NT2/D1 (cell line): ENCODE data around the gene SSMEM1.
"Not testable (repeated sequence)": the region's sequence is repeated elsewhere in the genome, so short reads cannot be mapped to it uniquely, and the experiment has no call there.

Experiments used
- DNase-seq: peaks from one replicate; pipeline ENCODE4 v3.0.0-alpha.2; 2011; ENCODE audit warnings: low read depth, low spot score
- H3K27me3 ChIP-seq: 2 replicates; pipeline ENCODE4 v1.6.0; 2011; ENCODE audit warnings: mild to moderate bottlenecking; ENCODE audit not compliant: insufficient read length, insufficient read depth
- H3K36me3 ChIP-seq: 2 replicates; pipeline ENCODE4 v1.6.1; 2011; ENCODE audit warnings: mild to moderate bottlenecking, low read length, mixed read lengths; ENCODE audit not compliant: insufficient read depth, insufficient read length
- H3K4me1 ChIP-seq: 2 replicates; pipeline ENCODE4 v1.5.1; 2011; ENCODE audit not compliant: insufficient read depth, insufficient read length
- H3K4me3 ChIP-seq: 2 replicates; pipeline ENCODE4 v1.5.1; 2011; ENCODE audit warnings: low read depth; ENCODE audit not compliant: insufficient read length
- H3K9ac ChIP-seq: 2 replicates; pipeline ENCODE4 v1.6.0; 2011; ENCODE audit warnings: low read depth; ENCODE audit not compliant: insufficient read length
- H3K9me3 ChIP-seq: 2 replicates; pipeline ENCODE4 v1.5.1; 2011; ENCODE audit warnings: mild to moderate bottlenecking, low read length; ENCODE audit not compliant: insufficient read depth
- SUZ12 ChIP-seq: IDR thresholded peaks from 2 replicates; pipeline ENCODE4 v1.6.1; 2011; ENCODE audit not compliant: insufficient read length, insufficient read depth; ENCODE audit errors: extremely low read depth
- YY1 ChIP-seq: IDR thresholded peaks from 2 replicates; pipeline ENCODE4 v1.6.1; 2011; ENCODE audit not compliant: insufficient read length, insufficient read depth
- ZNF274 ChIP-seq: IDR thresholded peaks from 2 replicates; pipeline ENCODE4 v1.6.1; 2011; ENCODE audit warnings: mild to moderate bottlenecking, low read depth, low read length

SSMEM1 gene

DNA sequence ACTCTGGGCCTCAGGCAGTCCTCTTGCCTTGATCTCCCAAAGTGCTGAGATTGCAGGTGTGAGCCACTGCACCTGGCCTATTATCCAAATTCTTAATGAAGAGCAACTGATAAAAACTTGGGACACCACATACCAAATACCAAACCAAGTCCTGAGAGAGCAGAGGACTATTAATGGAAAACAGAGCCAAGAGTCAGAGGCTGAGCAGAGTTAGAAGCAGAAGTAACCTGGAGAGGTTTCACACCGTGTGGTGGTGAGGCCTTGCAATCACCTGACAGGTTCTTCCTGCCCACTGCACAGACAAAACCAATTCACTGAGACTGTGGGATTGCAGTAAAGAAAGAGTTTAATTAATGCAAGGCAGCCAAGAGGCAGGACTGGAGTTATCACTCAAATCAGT, 16.0 kb downstream of the SSMEM1 start:
- Histone ChIP-seq H3K9me3 (no peaks in the 10 kb centered on the region), H3K27me3 (no peaks in the 10 kb centered on the region), H3K36me3 (no peaks in the 10 kb centered on the region), H3K9ac (no peak overlapping the region), H3K4me1 (no peaks in the 10 kb centered on the region), H3K4me3 (no peak overlapping the region)
- TF ChIP-seq ZNF274 = no peak
- TF ChIP-seq SUZ12 = no peak
- no peak for TF ChIP-seq YY1
- DNase-seq = no peak

DNA sequence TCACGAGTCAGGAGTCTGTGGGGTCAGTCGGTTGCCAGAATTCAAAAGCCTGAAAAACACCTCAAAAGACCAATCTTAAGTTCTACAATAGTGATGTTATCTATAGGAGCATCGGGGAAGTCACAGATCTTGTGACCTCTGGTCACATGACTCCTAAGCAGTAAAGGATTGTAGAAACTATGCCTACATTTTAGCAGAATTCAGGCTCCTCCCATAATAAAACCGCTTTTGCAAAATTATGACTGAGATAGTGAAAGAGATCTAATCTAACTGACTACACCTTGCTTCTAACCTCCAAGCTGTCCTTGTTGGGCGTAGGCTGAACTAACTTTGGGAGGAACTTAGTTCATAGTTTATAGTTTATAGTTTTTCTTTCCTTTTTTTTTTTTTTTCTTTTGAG, 16.6 kb downstream of the SSMEM1 start:
- H3K4me1 ChIP-seq = no peaks in the 10 kb centered on the region
- no peak overlapping the region for H3K9ac ChIP-seq
- H3K36me3 ChIP-seq = no peaks in the 10 kb centered on the region
- H3K9me3 ChIP-seq = no peaks in the 10 kb centered on the region
- TF ChIP-seq ZNF274 = no peak
- no peak for TF ChIP-seq SUZ12
- TF ChIP-seq YY1 = no peak
- DNase-seq = no peak
- H3K27me3 ChIP-seq = no peaks in the 10 kb centered on the region
- no peak overlapping the region for H3K4me3 ChIP-seq

DNA sequence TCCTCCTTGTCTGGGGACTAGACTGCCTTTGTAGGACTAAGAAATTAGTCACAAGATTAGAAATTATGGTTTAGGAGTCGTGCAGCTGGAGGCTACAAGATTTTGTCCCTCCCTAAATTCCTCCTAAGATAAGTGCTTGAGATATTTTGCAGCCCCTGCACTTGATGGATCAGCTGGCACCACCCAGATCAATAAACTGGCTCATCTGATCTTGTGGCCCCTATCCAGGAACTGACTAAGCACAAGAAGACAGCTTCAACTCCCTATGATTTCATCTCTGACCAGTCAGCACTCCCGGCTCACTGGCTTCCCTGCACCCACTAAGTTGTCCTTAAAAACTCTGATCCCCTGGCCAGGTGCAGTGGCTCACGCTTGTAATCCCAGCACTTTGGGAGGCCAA, 17.3 kb downstream of the SSMEM1 start:
- not testable (repeated sequence) for H3K36me3 ChIP-seq, H3K9ac ChIP-seq, DNase-seq, H3K4me1 ChIP-seq, H3K27me3 ChIP-seq, H3K4me3 ChIP-seq, H3K9me3 ChIP-seq

DNA sequence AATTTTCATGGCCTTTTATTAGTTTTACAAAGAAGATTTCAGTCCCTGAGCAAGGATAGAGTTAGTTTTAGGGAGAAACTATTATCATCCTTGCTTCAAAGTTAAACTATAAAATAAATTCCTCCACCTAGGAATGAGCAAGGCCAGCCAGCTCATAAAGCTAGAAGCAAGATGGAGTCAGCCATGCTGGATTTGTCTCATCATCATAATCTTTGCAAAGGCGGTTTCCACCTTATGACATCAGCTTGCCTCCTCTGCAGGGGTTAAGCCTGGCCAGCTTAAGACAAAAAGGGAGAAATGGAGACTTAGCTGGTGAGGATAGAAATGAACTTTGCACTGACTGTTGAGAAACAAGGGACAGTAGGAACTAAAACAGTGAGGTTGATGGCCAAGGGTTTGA, 18.7 kb downstream of the SSMEM1 start:
- Histone ChIP-seq H3K27me3 (no peaks in the 10 kb centered on the region), H3K4me3 (no peak overlapping the region), H3K36me3 (no peaks in the 10 kb centered on the region), H3K9me3 (no peaks in the 10 kb centered on the region), H3K9ac (no peak overlapping the region), H3K4me1 (no peaks in the 10 kb centered on the region)
- TF ChIP-seq SUZ12 (no peak), YY1 (no peak), ZNF274 (no peak)
- no peak for DNase-seq

DNA sequence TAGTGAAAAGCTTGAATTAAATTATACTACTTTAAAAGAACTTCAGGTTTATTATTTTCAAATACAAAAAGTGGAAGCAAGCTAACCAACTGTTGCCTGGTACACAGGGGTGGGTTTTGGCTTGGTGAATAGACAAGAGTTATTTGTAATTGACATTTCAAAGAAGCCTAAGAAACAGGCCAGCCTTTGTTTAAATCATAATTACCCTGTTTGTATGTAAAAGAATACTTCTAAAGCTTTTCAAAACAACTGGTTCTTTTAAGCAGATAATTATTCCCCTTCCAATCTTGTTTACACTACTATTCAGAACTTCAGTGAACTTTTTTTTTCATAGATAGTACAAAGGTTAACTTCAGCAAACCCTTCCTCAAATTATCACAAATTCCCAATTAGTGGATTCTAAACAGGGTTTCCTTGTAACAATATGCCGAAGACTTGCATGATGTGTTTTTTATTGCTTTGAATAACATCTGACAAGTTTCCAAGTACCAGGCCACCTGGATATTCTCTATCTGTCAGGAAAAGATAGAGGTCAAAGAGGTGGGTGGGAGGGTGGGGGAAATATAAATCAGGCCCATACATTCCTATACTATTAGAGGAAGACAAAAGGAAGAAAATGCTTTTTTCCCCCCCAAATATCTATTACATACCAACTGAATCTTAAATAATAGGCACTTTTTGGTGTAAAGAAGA, 20.4 kb downstream of the SSMEM1 start:
- Histone ChIP-seq H3K4me3 (no peak overlapping the region), H3K36me3 (no peaks in the 10 kb centered on the region), H3K4me1 (no peaks in the 10 kb centered on the region), H3K27me3 (no peaks in the 10 kb centered on the region), H3K9ac (no peak overlapping the region), H3K9me3 (no peaks in the 10 kb centered on the region)
- TF ChIP-seq ZNF274 (no peak), SUZ12 (no peak), YY1 (no peak)
- DNase-seq = no peak

DNA sequence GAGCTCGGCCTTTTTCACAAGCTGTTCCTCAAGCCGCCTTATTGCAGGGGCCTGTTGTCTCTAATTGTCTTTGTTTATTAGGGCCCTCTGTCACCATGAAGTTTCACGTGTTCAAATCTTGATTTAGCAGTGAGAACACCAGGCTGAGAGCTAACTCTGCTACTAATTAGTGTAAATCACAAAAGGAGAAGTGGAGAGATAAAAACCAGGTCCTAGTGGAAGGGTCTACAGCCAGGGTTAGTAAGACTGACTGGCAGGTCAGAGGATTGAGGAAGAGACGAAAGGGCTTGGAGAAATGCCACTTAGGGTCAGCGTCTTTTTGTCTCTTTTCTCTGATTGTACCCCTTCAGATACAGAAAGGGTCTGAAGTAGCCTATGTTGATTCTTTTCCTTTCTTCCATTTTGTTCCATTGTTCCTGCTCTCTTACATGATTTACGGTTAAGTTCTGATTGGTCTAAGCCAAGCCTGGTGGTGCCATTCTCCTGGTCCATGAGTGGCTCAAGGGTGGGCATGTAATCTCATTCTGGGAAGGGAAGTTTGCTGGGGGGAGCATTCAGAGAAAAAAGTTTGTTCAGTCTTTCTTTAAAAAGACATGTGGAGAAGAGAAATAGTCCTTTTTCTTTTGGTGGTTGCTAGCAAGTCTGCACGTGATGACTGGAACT, 21.3 kb downstream of the SSMEM1 start:
- Histone ChIP-seq H3K9ac (no peak overlapping the region), H3K36me3 (no peaks in the 10 kb centered on the region), H3K9me3 (no peaks in the 10 kb centered on the region), H3K27me3 (no peaks in the 10 kb centered on the region), H3K4me3 (no peak overlapping the region), H3K4me1 (no peaks in the 10 kb centered on the region)
- no peak for DNase-seq
- no peak for TF ChIP-seq YY1
- no peak for TF ChIP-seq ZNF274
- no peak for TF ChIP-seq SUZ12

DNA sequence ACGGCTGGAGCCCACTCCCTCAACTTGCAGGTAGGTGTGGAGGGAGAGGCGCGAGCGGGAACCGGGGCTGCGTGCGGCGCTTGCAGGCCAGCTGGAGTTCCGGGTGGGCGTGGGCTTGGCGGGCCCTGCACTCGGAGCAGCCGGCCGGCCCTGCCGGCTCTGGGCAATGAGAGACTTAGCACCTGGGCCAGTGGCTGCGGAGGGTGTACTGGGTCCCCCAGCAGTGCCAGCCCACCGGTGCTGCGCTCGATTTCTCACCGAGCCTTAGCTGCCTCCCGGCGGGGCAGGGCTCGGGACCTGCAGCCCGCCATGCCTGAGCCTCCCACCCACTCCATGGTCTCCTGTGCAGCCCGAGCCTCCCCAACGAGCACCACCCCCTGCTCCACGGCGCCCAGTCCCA, 22.3 kb downstream of the SSMEM1 start:
- not testable (repeated sequence) for H3K36me3 ChIP-seq, H3K4me3 ChIP-seq, H3K4me1 ChIP-seq, DNase-seq, H3K9ac ChIP-seq, H3K9me3 ChIP-seq, H3K27me3 ChIP-seq

DNA sequence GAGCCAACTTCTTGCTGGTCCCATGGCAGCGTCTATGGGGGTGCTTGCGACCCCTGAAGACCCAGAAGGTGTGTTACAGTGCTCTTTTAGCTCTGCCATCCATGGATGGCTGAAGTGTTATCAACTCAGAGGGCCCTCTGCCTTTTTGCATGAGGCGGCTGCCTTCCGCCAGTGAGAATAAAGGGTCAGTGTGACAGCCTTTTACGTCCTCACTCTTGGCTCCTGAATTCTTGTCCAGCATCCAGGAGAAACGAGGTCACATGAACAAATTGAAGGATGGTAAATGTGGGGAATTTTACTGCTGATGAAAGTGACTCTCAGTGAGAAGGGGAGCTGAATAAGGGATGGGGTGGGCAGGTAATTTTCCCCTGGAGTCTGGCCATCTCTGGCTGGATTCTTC, 24.1 kb downstream of the SSMEM1 start:
- TF ChIP-seq YY1 (no peak), ZNF274 (no peak), SUZ12 (no peak)

More for the DNA sequence above, 24.1 kb downstream of the SSMEM1 start:
- no peak overlapping the region for H3K4me3 ChIP-seq
- H3K27me3 ChIP-seq = no peaks in the 10 kb centered on the region
- H3K4me1 ChIP-seq = no peaks in the 10 kb centered on the region
- no peak overlapping the region for H3K9ac ChIP-seq
- DNase-seq = no peak
- no peaks in the 10 kb centered on the region for H3K9me3 ChIP-seq
- no peaks in the 10 kb centered on the region for H3K36me3 ChIP-seq
